ENCODE measurements around the gene MATN4. TPM values are rescaled to one million over a fixed set of nuclear protein-coding genes. Genes with fewer than 3 reads are reported as not detected.
A peak's percentile ranks its signal among the peaks of the same experiment; 100 is the strongest.

The MATN4 gene
- total RNA-seq, 4 donors from 2014 or later, result not detected

DNA sequence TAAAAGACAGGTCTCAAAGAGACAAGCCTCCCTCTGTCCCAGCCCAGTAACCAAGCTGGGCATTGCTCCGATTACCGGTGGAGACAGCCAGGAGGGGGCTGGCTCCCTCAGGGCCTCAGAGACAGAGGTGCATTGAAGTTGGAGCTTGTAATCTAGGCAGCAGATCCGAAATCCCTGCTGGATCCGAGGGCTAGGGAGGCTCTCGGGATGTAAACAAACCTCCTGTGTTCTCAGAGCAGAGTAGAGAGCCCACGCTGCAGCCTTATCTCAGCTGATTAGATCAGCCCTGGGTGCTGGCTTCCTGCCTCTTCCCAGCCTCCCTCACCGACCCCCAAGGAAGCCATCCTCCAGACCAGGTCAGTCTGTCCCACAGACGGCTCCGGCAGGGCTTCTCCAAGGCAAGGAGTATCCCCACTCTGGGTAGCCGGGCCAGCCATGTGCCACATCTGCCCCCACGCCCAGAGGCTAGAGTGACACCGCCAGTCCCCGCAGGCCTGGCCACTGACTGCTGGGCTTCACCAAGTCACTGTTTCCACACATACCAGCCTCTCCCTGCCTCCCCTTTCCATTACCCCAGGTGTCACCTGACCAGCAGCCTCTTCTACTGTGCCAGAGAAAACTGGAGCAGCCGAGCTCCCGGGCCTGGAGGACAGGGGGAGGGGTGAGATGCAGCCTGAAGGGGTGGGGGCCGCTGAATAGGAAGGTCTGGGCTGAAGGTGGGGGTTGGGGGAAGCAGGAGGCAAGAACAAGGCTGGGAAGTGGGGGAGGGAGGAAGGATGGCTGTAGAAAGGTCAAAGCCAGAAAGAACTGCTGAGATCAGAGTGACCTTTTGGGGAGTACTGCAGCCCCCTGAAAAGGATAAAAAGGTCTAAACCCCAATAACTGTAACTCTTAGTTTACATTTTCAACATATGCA is 34.1 kb upstream of the MATN4 start:
- TF ChIP-seq POLR2A (IDR thresholded peaks at IDR 0.05), result peak; percentile 88 to 91
- TF ChIP-seq, protein P1, sequence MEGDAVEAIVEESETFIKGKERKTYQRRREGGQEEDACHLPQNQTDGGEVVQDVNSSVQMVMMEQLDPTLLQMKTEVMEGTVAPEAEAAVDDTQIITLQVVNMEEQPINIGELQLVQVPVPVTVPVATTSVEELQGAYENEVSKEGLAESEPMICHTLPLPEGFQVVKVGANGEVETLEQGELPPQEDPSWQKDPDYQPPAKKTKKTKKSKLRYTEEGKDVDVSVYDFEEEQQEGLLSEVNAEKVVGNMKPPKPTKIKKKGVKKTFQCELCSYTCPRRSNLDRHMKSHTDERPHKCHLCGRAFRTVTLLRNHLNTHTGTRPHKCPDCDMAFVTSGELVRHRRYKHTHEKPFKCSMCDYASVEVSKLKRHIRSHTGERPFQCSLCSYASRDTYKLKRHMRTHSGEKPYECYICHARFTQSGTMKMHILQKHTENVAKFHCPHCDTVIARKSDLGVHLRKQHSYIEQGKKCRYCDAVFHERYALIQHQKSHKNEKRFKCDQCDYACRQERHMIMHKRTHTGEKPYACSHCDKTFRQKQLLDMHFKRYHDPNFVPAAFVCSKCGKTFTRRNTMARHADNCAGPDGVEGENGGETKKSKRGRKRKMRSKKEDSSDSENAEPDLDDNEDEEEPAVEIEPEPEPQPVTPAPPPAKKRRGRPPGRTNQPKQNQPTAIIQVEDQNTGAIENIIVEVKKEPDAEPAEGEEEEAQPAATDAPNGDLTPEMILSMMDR (IDR thresholded peaks at IDR 0.05 in 4 of 5, conservative IDR thresholded peaks at IDR 0.05 in 1 of 5), result no peak
- Histone ChIP-seq H3K9me3 (no peaks in the 10 kb centered on the region), H3K36me3 (no peaks in the 10 kb centered on the region), H3K4me1 (peaks cover 78 to 94% of the 10 kb centered on the region in 2 donors), H3K4me3 (peak overlapping the region; percentile 48 to 97 (median 75)), H3K27me3 (no peaks in the 10 kb centered on the region), H3K27ac (peak overlapping the region; percentile 90 to 100 (median 98))
- intact Hi-C loops (cut with DNase I; ENCODE audit: low total_unique reads) (loop anchor here (2.0 kb wide), 1 partner anchor 17 kb away; no protein-coding TSS in a partner anchor), in situ Hi-C loops (cut with MboI; ENCODE audit: low sequenced_read_pairs in 4 of 4) (loop anchor here in 2 of 4 donors (25.0 kb wide), 2 partner anchors 1130 to 1155 kb away; partner anchors contain the start of genes JPH2 (in 1 of the 2) and OSER1 (in 1 of the 2))
- DNase-seq (peak; percentile 89 to 96), ATAC-seq (peak; percentile 42 to 50)

DNA sequence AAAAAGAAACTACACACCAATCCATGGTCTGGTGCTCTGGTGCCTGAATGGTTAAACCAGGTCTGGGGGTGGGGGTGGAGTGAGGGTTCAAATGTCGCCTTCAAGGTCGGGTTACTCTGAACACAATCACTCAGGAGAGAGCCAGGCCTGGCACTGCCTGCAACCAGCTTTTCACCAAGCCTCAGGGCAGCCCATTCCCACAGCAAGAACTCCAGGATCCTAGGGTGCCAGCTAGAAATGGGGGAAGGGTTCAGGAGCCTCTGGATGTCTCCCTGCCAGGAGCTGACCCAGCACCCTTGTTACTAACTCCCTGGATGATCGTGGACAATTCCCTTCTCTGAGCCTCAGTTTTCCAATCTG is 33.5 kb upstream of the MATN4 start:
- peak in 1 of 2 donors; percentile 75 for DNase-seq
- no peak for ATAC-seq
- Histone ChIP-seq H3K4me1 (peaks cover 83 to 93% of the 10 kb centered on the region in 2 donors), H3K27me3 (no peaks in the 10 kb centered on the region), H3K4me3 (peak overlapping the region; percentile 48 to 97 (median 75)), H3K27ac (peak overlapping the region; percentile 90 to 100 (median 98)), H3K36me3 (no peaks in the 10 kb centered on the region), H3K9me3 (no peaks in the 10 kb centered on the region)
- intact Hi-C loops (cut with DNase I; ENCODE audit: low total_unique reads), result loop anchor here (2.0 kb wide), 1 partner anchor 17 kb away; no protein-coding TSS in a partner anchor
- in situ Hi-C loops (cut with MboI; ENCODE audit: low sequenced_read_pairs in 4 of 4), result loop anchor here in 2 of 4 donors (25.0 kb wide), 2 partner anchors 1129 to 1154 kb away; partner anchors contain the start of genes JPH2 (in 1 of the 2) and OSER1 (in 1 of the 2)
- no peak for TF ChIP-seq POLR2A (IDR thresholded peaks at IDR 0.05)
- TF ChIP-seq, protein P1 (IDR thresholded peaks at IDR 0.05 in 4 of 5, conservative IDR thresholded peaks at IDR 0.05 in 1 of 5), result no peak

DNA sequence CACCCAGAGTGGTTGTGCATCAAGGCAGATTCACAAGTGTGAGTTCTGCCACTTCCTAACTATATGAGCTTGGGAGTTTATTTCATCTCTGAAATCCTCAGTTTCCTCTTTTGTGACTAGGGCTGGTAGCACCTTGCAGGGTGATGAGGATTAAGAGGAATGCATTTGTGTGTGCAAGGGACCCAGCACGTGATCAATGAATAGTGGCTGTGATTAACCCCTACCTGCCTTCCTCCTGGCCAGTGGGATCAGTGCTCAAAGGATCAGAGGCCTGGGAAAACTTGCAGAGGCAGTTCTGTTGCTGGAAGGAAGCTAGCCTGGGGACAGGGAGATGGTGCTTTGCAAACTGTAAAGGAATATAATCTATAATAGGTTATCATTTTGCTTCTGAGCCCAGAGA is 32.9 kb upstream of the MATN4 start:
- ATAC-seq (no peak), DNase-seq (no peak)
- in situ Hi-C loops (cut with MboI; ENCODE audit: low sequenced_read_pairs in 4 of 4) (loop anchor here in 2 of 4 donors (25.0 kb wide), 2 partner anchors 1129 to 1154 kb away; partner anchors contain the start of genes JPH2 (in 1 of the 2) and OSER1 (in 1 of the 2)), intact Hi-C loops (cut with DNase I; ENCODE audit: low total_unique reads) (loop anchor here (2.0 kb wide), 1 partner anchor 16 kb away; no protein-coding TSS in a partner anchor)
- H3K27ac ChIP-seq, result peak overlapping the region; percentile 90 to 100 (median 98)
- H3K4me3 ChIP-seq, result peak overlapping the region; percentile 15 to 97 (median 75)
- no peaks in the 10 kb centered on the region for H3K9me3 ChIP-seq
- no peaks in the 10 kb centered on the region for H3K27me3 ChIP-seq
- TF ChIP-seq, protein P1 (IDR thresholded peaks at IDR 0.05 in 4 of 5, conservative IDR thresholded peaks at IDR 0.05 in 1 of 5), result no peak
- TF ChIP-seq POLR2A (IDR thresholded peaks at IDR 0.05), result no peak
- peaks cover 88 to 94% of the 10 kb centered on the region in 2 donors for H3K4me1 ChIP-seq
- H3K36me3 ChIP-seq, result peaks cover 0 to under 1% of the 10 kb centered on the region in 2 donors

DNA sequence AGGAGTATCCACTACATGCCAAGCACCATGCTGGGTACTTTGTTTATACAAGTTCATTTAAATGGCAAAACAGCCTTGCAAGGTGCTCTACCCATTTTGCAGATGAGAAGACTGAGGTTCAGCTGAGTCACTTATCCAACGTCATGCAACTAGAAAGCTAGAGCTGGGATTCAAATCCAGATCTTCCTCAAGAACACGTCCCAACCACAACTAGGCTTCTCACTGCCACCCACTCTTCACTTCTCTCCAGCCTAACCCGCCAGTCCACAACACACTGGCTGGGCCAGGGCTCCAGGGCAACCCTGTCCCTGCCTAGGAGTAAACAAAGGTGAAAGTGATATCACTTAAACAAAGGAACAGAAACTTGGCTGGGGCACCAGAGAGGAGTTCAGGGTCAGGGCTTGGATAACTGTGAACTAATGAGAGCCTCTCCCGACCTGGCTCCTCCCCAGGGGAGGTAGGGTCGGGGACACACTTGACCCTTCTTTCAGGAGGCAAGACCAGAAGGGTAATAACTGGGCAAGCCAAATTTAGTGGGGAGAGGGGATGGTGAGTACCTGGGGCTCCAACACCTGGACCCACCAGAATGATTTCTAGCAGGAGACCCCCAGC is 32.2 kb upstream of the MATN4 start:
- DNase-seq, result peak in 1 of 2 donors; percentile 77
- Histone ChIP-seq H3K27ac (peak overlapping the region; percentile 90 to 100 (median 98)), H3K9me3 (no peaks in the 10 kb centered on the region), H3K4me3 (peak overlapping the region; percentile 15 to 97 (median 56)), H3K4me1 (peaks cover 87 to 90% of the 10 kb centered on the region in 2 donors), H3K27me3 (no peaks in the 10 kb centered on the region), H3K36me3 (peaks cover 2 to 6% of the 10 kb centered on the region in 2 donors)
- peak in 1 of 2 donors; percentile 7 for ATAC-seq
- in situ Hi-C loops (cut with MboI; ENCODE audit: low sequenced_read_pairs in 4 of 4) (loop anchor here in 2 of 4 donors (25.0 kb wide), 2 partner anchors 1128 to 1153 kb away; partner anchors contain the start of genes JPH2 (in 1 of the 2) and OSER1 (in 1 of the 2)), intact Hi-C loops (cut with DNase I; ENCODE audit: low total_unique reads) (loop anchor here (2.0 kb wide), 1 partner anchor 16 kb away; no protein-coding TSS in a partner anchor)
- peak in 1 of 2 donors; percentile 6 for TF ChIP-seq POLR2A (IDR thresholded peaks at IDR 0.05)
- TF ChIP-seq, protein P1 (IDR thresholded peaks at IDR 0.05 in 4 of 5, conservative IDR thresholded peaks at IDR 0.05 in 1 of 5), result no peak
